HepG2 (cell line): ENCODE data around the gene MYD88. TPM values are rescaled to one million over a fixed set of nuclear protein-coding genes. Genes with fewer than 3 reads are reported as not detected.

Experiments
- ATAC-seq: fragments of 200-7000 bp; cut with Tn5 transposase; 3 replicates; pipeline ENCODE4 v1.9.1; 2020; ENCODE audit warnings: mild to moderate bottlenecking, moderate library complexity
- BruUV-seq: library from RNA; stranded (reverse); fragments of 400-500 nt; replicated peaks from 2 replicates; lab custom pipeline; 2021; lab: Mats Ljungman, UMichigan
- CTCF ChIA-PET: fragments of 300-600 bp; formaldehyde crosslinking; extraction: SDS; loops from one replicate; lab custom pipeline; 2021; ENCODE audit warnings: low total read pairs, inconsistent platforms, low intra/inter-chr PET ratio; lab: Yijun Ruan, JAX
- POLR2A ChIA-PET: fragments of 350-600 bp; sonication (Branson Sonifier 250); formaldehyde crosslinking; loops from one replicate; lab custom pipeline; 2020; ENCODE audit warnings: antibody characterized with exemption, inconsistent platforms; lab: Yijun Ruan, JAX
- DNase-seq: peaks from one replicate; pipeline ENCODE4 v3.0.0-alpha.2; 2015; ENCODE audit warnings: low spot score
- FAIRE-seq: peaks from 3 replicates; lab custom pipeline; 2011; peaks lifted over from hg19 to GRCh38; lab: Jason Lieb, UNC
- H2AFZ ChIP-seq: one replicate; pipeline ENCODE4 v1.6.1; 2011; ENCODE audit warnings: low read length, inconsistent platforms
- H3K27ac ChIP-seq: fragments of 300-600 bp; 3 replicates; pipeline ENCODE4 v1.8.0; 2011; ENCODE audit warnings: mixed run types, mild to moderate bottlenecking, mixed read lengths, low read length, inconsistent platforms; ENCODE audit not compliant: insufficient read depth; ENCODE audit errors: extremely low read length
- H3K27me3 ChIP-seq, 2 experiments: fragments of 200-600 bp in 1 of 2; 2 replicates in 1 of 2; 3 replicates in 1 of 2; pipeline versions ENCODE4 v1.6.0 to v1.8.0; 2011; ENCODE audit warnings: low read length in 2 of 2, mild to moderate bottlenecking in 2 of 2, moderate library complexity in 2 of 2, inconsistent platforms in 1 of 2; ENCODE audit not compliant: insufficient read depth in 2 of 2, control insufficient read depth in 1 of 2
- H3K36me3 ChIP-seq, 2 experiments: fragments of 200-600 bp in 1 of 2; replicated peaks in 1 of 2; 2 replicates in 1 of 2; 3 replicates in 1 of 2; pipeline versions ENCODE4 v1.5.1 to v1.8.0; 2011; ENCODE audit warnings: low read length in 2 of 2, inconsistent platforms in 1 of 2; ENCODE audit not compliant: insufficient read depth in 2 of 2, control insufficient read depth in 1 of 2
- H3K4me1 ChIP-seq: 2 replicates; pipeline ENCODE4 v1.5.1; 2012; ENCODE audit warnings: low read length, inconsistent platforms; ENCODE audit not compliant: insufficient read depth
- H3K4me2 ChIP-seq: 2 replicates; pipeline ENCODE4 v1.6.0; 2011; ENCODE audit warnings: low read depth, low read length, inconsistent platforms
- H3K4me3 ChIP-seq, 3 experiments: fragments of 200-600 bp in 1 of 3; sonication (generic), shearing (Covaris generic) in 1 of 3; replicated peaks in 1 of 3; 2 replicates each; pipeline ENCODE4 v1.5.1; 2011 to 2016; ENCODE audit warnings: low read length in 3 of 3, inconsistent platforms in 2 of 3, low read depth in 2 of 3, mild to moderate bottlenecking in 2 of 3, control low read depth in 1 of 3, mixed read lengths in 1 of 3; ENCODE audit not compliant: insufficient read depth in 1 of 3
- H3K79me2 ChIP-seq: one replicate; pipeline ENCODE4 v1.6.1; 2011; ENCODE audit warnings: low read length, inconsistent platforms; ENCODE audit not compliant: insufficient read depth
- H3K9ac ChIP-seq: 2 replicates; pipeline ENCODE4 v1.6.0; 2011; ENCODE audit warnings: mild to moderate bottlenecking, low read depth, low read length, inconsistent platforms; ENCODE audit not compliant: insufficient read depth
- H3K9me3 ChIP-seq: 2 replicates; pipeline ENCODE4 v1.5.1; 2012; ENCODE audit warnings: mild to moderate bottlenecking, low read length
- H4K20me1 ChIP-seq: 2 replicates; pipeline ENCODE4 v1.6.0; 2011; ENCODE audit warnings: inconsistent platforms, mild to moderate bottlenecking, low read length, moderate library complexity; ENCODE audit not compliant: insufficient read depth
- KAT8 ChIP-seq: IDR thresholded peaks from 2 replicates; pipeline ENCODE4 v1.6.1; 2016; ENCODE audit warnings: missing genetic modification reagents, missing compliant biosample characterization
- MBNL3 ChIP-seq: fragments of 250-450 bp; sonication (Bioruptor Pico); conservative IDR thresholded peaks from 2 replicates; pipeline ENCODE4 v1.8.0; 2022; ENCODE audit warnings: mild to moderate bottlenecking, inconsistent platforms
- NCOA2 ChIP-seq: sonication (generic); formaldehyde crosslinking; IDR thresholded peaks from 2 replicates; pipeline ENCODE4 v1.8.0; 2022; ENCODE audit warnings: inconsistent platforms
- PRMT3 ChIP-seq: sonication (generic); formaldehyde crosslinking; IDR thresholded peaks from 2 replicates; pipeline ENCODE4 v1.8.1; 2022; ENCODE audit warnings: low read depth, mild to moderate bottlenecking, moderate library complexity, missing genetic modification reagents, borderline replicate concordance
- ZNF282 ChIP-seq: fragments of 450-650 bp; IDR thresholded peaks from 2 replicates; pipeline ENCODE4 v1.6.1; 2018; ENCODE audit not compliant: partially characterized antibody
- ZNF33A ChIP-seq: sonication (generic); formaldehyde crosslinking; IDR thresholded peaks from 2 replicates; pipeline ENCODE4 v1.5.1; 2020; ENCODE audit warnings: missing genetic modification reagents, mild to moderate bottlenecking, moderate library complexity, borderline replicate concordance
- WGBS: methylation state at CpG from one replicate; pipeline ENCODE4 v1.1.6; 2017; ENCODE audit warnings: low lambda C conversion rate; 5-methylcytosine and 5-hydroxymethylcytosine counted together
- in situ Hi-C: cut with HindIII; loops from 2 replicates; pipeline ENCODE4 v1.10.0; 2017; ENCODE audit warnings: low pct_unique_long_range_greater_than_20kb; ENCODE audit not compliant: extremely low pct_ligation_motif_present
- intact Hi-C: fragments of 100-400 bp; cut with micrococcal nuclease; formaldehyde crosslinking; loops from one replicate; pipeline ENCODE4 v1.10.0; 2022; ENCODE audit not compliant: unreplicated experiment
- polyA plus RNA-seq, 8 experiments: library from polyadenylated mRNA; depleted of rRNA in 3 of 8; stranded (reverse) in 7 of 8; unstranded in 1 of 8; fragments of >200 nt; fragmentation: Illumina TruSeq in 4 of 8; extraction: Trizol in 4 of 8; gene quantifications; 2 replicates each; pipeline versions ENCODE4 v1.2.1 to v1.2.3, GENCODE V29; 2011 to 2016; ENCODE audit warnings: low read depth in 4 of 8, missing spikeins in 1 of 8, mixed read lengths in 1 of 8; ENCODE audit not compliant: insufficient read depth in 1 of 8
- total RNA-seq, 5 experiments: library from RNA; depleted of rRNA; stranded (reverse); fragments of >200 nt; fragmentation: Illumina TruSeq; extraction: Trizol; gene quantifications; 2 replicates each; pipeline ENCODE4 v1.2.3, GENCODE V29; 2016; ENCODE audit warnings: low read depth in 1 of 5
- TF ChIP-seq, protein P1 (sequence below): sonication (generic); formaldehyde crosslinking; conservative IDR thresholded peaks from 2 replicates; pipeline ENCODE4 v1.5.0; 2020; ENCODE audit warnings: missing genetic modification reagents

The MYD88 gene
- total and polyA plus RNA-seq, 2 of the 13 experiments (the other 11 are each of a cell fraction or from before 2014, with no cell fraction given), result 7.6 to 32.7 TPM

- in situ Hi-C loops, result no loop called here
- no peak overlapping the region for H3K4me3 ChIP-seq
- no peak overlapping the region for H3K9ac ChIP-seq
- ATAC-seq (no peak), DNase-seq (no peak), FAIRE-seq (no peak)
- no peak for TF ChIP-seq ZNF33A (CRISPR knock-in tag)
- TF ChIP-seq KAT8 (CRISPR knock-in tag), result no peak
- TF ChIP-seq MBNL3 (CRISPR knock-in tag), result no peak
- no peak for TF ChIP-seq ZNF282
- TF ChIP-seq NCOA2 (CRISPR knock-in tag), result no peak
- peaks cover 22% of the 10 kb centered on the region for H4K20me1 ChIP-seq
- peaks cover 82% of the 10 kb centered on the region for H3K79me2 ChIP-seq
- H3K4me2 ChIP-seq, result no peak overlapping the region
- 93% methylated on average over 1 of the region's 1 CpG for WGBS
- H3K27ac ChIP-seq, result no peak overlapping the region
- no peaks in the 10 kb centered on the region; a peak in 1 of 5 replicates for H3K36me3 ChIP-seq
- H3K27me3 ChIP-seq, result no peaks in the 10 kb centered on the region; a peak in 1 of 5 replicates
- H3K4me1 ChIP-seq, result peaks cover 54% of the 10 kb centered on the region
- ChIA-PET CTCF (no interaction called here), POLR2A (no interaction called here)
- no peak overlapping the region for H2AFZ ChIP-seq
- BruUV-seq, result no TSS peak
- intact Hi-C loops, result no loop called here
- H3K9me3 ChIP-seq, result no peaks in the 10 kb centered on the region
These were observed 30.5 kb downstream of the MYD88 start for GRCh38 chr3:38169027-38169317.

- WGBS, result 91% methylated on average over 4 of the region's 4 CpGs
- no peak overlapping the region for H3K4me2 ChIP-seq
- DNase-seq, result no peak
- H3K36me3 ChIP-seq, result no peaks in the 10 kb centered on the region; a peak in 1 of 5 replicates
- CTCF ChIA-PET, result no interaction called here
- no TSS peak for BruUV-seq
- H3K27me3 ChIP-seq, result no peaks in the 10 kb centered on the region; a peak in 1 of 5 replicates
- H3K79me2 ChIP-seq, result peaks cover 96% of the 10 kb centered on the region
- no peak for ATAC-seq
- FAIRE-seq, result no peak
- H3K9me3 ChIP-seq, result no peaks in the 10 kb centered on the region
- in situ Hi-C loops (no loop called here), intact Hi-C loops (no loop called here)
- no peak overlapping the region for H3K4me3 ChIP-seq
- peaks cover 50% of the 10 kb centered on the region for H3K4me1 ChIP-seq
- TF ChIP-seq PRMT3, result no peak
- TF ChIP-seq, protein P1, sequence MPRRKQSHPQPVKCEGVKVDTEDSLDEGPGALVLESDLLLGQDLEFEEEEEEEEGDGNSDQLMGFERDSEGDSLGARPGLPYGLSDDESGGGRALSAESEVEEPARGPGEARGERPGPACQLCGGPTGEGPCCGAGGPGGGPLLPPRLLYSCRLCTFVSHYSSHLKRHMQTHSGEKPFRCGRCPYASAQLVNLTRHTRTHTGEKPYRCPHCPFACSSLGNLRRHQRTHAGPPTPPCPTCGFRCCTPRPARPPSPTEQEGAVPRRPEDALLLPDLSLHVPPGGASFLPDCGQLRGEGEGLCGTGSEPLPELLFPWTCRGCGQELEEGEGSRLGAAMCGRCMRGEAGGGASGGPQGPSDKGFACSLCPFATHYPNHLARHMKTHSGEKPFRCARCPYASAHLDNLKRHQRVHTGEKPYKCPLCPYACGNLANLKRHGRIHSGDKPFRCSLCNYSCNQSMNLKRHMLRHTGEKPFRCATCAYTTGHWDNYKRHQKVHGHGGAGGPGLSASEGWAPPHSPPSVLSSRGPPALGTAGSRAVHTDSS (CRISPR knock-in tag), result no peak
- no peak overlapping the region for H3K9ac ChIP-seq
- peaks cover 25% of the 10 kb centered on the region for H4K20me1 ChIP-seq
- no peak overlapping the region for H2AFZ ChIP-seq
- no peak overlapping the region for H3K27ac ChIP-seq
- POLR2A ChIA-PET, result interaction anchor here (1.5 kb wide), 1 partner anchor 37 kb away, joined by 4 read pairs; no protein-coding TSS in a partner anchor
These were observed 32.3 kb downstream of the MYD88 start for GRCh38 chr3:38170722-38171121.
